ENCODE data around the gene MAST4.

MAST4 gene

DNA sequence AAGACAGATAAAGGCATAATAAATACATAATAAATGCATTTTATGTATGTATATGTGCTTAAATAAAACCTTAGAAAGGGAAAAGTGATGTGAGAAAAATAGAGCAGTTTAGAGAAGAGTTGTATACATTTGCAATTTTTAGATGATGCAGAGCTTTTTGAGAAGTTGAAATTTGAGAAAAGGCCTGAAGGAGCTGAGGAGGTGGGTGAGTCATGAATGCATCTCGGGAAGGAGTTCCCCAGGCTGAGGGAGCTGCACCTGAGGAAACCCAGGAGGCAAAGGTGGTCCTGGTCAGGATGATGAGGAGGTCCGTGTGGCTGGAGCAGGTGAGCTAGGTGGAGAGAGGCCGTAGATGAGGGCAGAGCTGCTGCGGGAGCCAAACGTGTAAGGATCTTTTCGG is 617.8 kb downstream of the MAST4 start:
- Histone ChIP-seq H3K36me3 (replicated peaks; ENCODE audit: insufficient read depth, low read length) (no peaks in the 10 kb centered on the region), H3K4me1 (ENCODE audit: low read length) (peaks cover 22% of the 10 kb centered on the region), H2AFZ (ENCODE audit: low read length) (no peak overlapping the region), H3K9me3 (replicated peaks; ENCODE audit: insufficient read depth, low read length) (no peaks in the 10 kb centered on the region), H3K79me2 (ENCODE audit: low read length) (no peaks in the 10 kb centered on the region), H3F3A (ENCODE audit: insufficient read depth, low read length) (peaks cover 17% of the 10 kb centered on the region), H3K27ac (ENCODE audit: low read length) (no peak overlapping the region), H3K4me3 (ENCODE audit: low read length) (no peak overlapping the region), H3K9ac (ENCODE audit: low read length) (no peak overlapping the region), H3K27me3 (replicated peaks; ENCODE audit: insufficient read depth, low read length) (no peaks in the 10 kb centered on the region), H3K4me2 (ENCODE audit: low read depth, low read length) (no peak overlapping the region), H4K20me1 (ENCODE audit: insufficient read depth, low read length) (no peaks in the 10 kb centered on the region), H3K9me2 (replicated peaks; ENCODE audit: insufficient read depth, low read length) (no peaks in the 10 kb centered on the region)
- no peak for DNase-seq
- TF ChIP-seq, protein P1, sequence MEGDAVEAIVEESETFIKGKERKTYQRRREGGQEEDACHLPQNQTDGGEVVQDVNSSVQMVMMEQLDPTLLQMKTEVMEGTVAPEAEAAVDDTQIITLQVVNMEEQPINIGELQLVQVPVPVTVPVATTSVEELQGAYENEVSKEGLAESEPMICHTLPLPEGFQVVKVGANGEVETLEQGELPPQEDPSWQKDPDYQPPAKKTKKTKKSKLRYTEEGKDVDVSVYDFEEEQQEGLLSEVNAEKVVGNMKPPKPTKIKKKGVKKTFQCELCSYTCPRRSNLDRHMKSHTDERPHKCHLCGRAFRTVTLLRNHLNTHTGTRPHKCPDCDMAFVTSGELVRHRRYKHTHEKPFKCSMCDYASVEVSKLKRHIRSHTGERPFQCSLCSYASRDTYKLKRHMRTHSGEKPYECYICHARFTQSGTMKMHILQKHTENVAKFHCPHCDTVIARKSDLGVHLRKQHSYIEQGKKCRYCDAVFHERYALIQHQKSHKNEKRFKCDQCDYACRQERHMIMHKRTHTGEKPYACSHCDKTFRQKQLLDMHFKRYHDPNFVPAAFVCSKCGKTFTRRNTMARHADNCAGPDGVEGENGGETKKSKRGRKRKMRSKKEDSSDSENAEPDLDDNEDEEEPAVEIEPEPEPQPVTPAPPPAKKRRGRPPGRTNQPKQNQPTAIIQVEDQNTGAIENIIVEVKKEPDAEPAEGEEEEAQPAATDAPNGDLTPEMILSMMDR (IDR thresholded peaks at IDR 0.05; ENCODE audit: low read length): no peak
- no peak for TF ChIP-seq EZH2 (optimal IDR thresholded peaks at IDR 0.05; ENCODE audit: low read depth, low read length)
- no peak for TF ChIP-seq EZH2phosphoT487 (IDR thresholded peaks at IDR 0.05; ENCODE audit: low read length)

DNA sequence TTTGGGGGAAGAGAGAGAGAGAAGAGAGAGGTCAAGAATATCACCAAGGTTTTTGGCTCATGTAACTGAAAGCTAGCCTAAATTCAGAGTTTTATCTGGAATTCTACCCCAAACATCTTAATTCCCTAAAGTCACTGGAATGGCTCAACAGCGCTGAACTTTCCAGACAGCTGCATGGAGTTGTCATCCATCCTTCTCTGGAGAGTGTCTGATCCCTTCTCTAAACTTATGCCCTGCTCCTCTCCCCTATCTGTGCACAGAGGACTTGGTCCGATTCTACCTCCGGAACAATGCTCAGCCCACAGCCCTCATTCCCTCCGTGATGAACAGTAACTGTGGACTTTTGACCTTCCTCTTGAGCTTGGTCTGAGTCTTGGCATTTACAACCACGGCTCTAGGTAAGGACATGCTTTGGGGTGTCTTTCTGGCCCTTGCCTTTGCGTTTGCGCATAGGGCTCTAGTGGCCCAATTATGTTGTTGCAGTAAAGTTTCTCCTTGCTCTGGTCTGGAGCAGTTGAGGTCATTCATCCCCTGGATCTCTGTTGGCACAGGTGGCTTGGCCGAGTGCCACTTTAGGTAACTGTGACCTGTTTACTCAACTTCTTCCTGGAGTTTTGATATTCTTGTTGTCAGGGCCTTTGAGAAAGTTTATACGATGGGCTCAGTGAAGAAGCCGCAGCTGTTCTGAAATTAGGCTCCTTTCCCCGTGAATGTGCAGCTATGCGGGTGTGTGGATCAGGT is 618.7 kb downstream of the MAST4 start:
- H2AFZ ChIP-seq (ENCODE audit: low read length): peak overlapping the region; percentile 75; the same call in 1 of the 2 replicates
- no peak overlapping the region for H3K9ac ChIP-seq (ENCODE audit: low read length)
- no peaks in the 10 kb centered on the region for H3K9me3 ChIP-seq (replicated peaks; ENCODE audit: insufficient read depth, low read length)
- H3K4me1 ChIP-seq (ENCODE audit: low read length): peaks cover 22% of the 10 kb centered on the region
- peaks cover 17% of the 10 kb centered on the region for H3F3A ChIP-seq (ENCODE audit: insufficient read depth, low read length)
- no peaks in the 10 kb centered on the region for H3K79me2 ChIP-seq (ENCODE audit: low read length)
- no peaks in the 10 kb centered on the region for H4K20me1 ChIP-seq (ENCODE audit: insufficient read depth, low read length)
- H3K27me3 ChIP-seq (replicated peaks; ENCODE audit: insufficient read depth, low read length): no peaks in the 10 kb centered on the region
- H3K9me2 ChIP-seq (replicated peaks; ENCODE audit: insufficient read depth, low read length): no peaks in the 10 kb centered on the region
- peak overlapping the region; percentile 84; the same call in 1 of the 2 replicates for H3K4me2 ChIP-seq (ENCODE audit: low read depth, low read length)
- TF ChIP-seq, protein P1 (IDR thresholded peaks at IDR 0.05; ENCODE audit: low read length): no peak
- TF ChIP-seq EZH2phosphoT487 (IDR thresholded peaks at IDR 0.05; ENCODE audit: low read length) (no peak), EZH2 (optimal IDR thresholded peaks at IDR 0.05; ENCODE audit: low read depth, low read length) (no peak)
- H3K36me3 ChIP-seq (replicated peaks; ENCODE audit: insufficient read depth, low read length): no peaks in the 10 kb centered on the region
- peak overlapping the region; percentile 41; the same call in 1 of the 2 replicates for H3K4me3 ChIP-seq (ENCODE audit: low read length)
- H3K27ac ChIP-seq (ENCODE audit: low read length): no peak overlapping the region; the same call in 1 of the 2 replicates
- DNase-seq: no peak

DNA sequence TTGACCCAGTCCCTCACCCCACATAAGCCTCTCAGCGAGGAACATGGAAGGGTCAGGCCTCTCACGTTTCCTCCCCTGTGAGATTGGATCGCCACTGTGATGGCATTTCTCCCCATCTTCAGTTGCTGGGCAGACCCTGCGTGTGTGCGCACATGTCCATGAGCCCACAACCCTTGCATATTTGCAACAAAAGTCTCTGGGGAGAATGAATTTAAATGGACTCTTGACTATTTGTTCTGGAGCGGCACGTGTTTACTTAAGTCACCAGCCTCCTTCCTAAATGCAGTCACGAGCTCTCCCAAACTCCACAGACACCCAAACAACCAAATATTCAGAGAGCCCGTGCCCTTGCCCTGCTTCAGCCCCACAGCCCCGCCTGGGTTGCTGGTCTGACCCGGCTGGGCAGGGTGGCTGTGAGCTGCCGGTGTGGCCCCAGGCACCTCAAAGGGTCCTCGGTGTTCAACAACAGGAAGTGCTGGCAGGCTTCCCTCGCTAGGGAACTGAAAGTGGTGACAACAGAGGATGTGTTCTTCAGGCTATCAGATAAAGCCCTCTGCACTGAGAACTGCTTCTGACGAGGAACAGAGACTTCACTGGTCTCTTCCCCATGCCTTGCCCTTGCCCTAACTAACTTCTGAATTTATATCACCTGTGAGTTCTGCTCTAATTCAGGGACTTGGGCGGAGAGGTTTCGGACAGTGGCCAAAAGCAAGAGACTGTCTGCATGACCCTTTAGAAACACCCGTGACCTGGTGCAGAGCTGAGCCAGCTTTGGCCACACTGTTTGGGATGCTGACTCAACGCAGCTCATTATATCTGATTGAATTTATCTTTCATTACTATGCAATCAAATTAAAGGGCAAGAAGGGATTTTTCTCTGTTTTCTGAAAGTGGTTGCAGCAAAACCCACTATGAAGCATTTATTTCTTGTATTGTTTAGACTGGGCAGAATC is 619.6 kb downstream of the MAST4 start:
- Histone ChIP-seq H3K9ac (ENCODE audit: low read length) (peak overlapping the region; percentile 46), H3K4me1 (ENCODE audit: low read length) (peaks cover 22% of the 10 kb centered on the region), H3K27ac (ENCODE audit: low read length) (peak overlapping the region; percentile 85), H2AFZ (ENCODE audit: low read length) (peak overlapping the region; percentile 75), H3K9me2 (replicated peaks; ENCODE audit: insufficient read depth, low read length) (no peaks in the 10 kb centered on the region), H3K9me3 (replicated peaks; ENCODE audit: insufficient read depth, low read length) (no peaks in the 10 kb centered on the region), H3K4me2 (ENCODE audit: low read depth, low read length) (peak overlapping the region; percentile 84), H3K4me3 (ENCODE audit: low read length) (peak overlapping the region; percentile 41), H3K27me3 (replicated peaks; ENCODE audit: insufficient read depth, low read length) (no peaks in the 10 kb centered on the region), H4K20me1 (ENCODE audit: insufficient read depth, low read length) (no peaks in the 10 kb centered on the region), H3F3A (ENCODE audit: insufficient read depth, low read length) (peaks cover 17% of the 10 kb centered on the region), H3K79me2 (ENCODE audit: low read length) (no peaks in the 10 kb centered on the region), H3K36me3 (replicated peaks; ENCODE audit: insufficient read depth, low read length) (no peaks in the 10 kb centered on the region)
- peak; percentile 91 for DNase-seq
- TF ChIP-seq, protein P1 (IDR thresholded peaks at IDR 0.05; ENCODE audit: low read length): no peak
- no peak for TF ChIP-seq EZH2phosphoT487 (IDR thresholded peaks at IDR 0.05; ENCODE audit: low read length)
- TF ChIP-seq EZH2 (optimal IDR thresholded peaks at IDR 0.05; ENCODE audit: low read depth, low read length): no peak

Data from MM.1S (cell line).